Measurements from ENCODE around the gene FIGN. TPM values are rescaled to one million over a fixed set of nuclear protein-coding genes. Genes with fewer than 3 reads are reported as not detected.
A peak's percentile ranks its signal among the peaks of the same experiment; 100 is the strongest.

Gene FIGN
- total and polyA plus RNA-seq, 2 of the 13 experiments (the other 11 are each of a cell fraction or from before 2014, with no cell fraction given) = 6.6 to 6.7 TPM

GRCh38 chr2:163736433-163737189, 803 bp upstream of the FIGN start (continued):
- TF ChIP-seq, protein P1, sequence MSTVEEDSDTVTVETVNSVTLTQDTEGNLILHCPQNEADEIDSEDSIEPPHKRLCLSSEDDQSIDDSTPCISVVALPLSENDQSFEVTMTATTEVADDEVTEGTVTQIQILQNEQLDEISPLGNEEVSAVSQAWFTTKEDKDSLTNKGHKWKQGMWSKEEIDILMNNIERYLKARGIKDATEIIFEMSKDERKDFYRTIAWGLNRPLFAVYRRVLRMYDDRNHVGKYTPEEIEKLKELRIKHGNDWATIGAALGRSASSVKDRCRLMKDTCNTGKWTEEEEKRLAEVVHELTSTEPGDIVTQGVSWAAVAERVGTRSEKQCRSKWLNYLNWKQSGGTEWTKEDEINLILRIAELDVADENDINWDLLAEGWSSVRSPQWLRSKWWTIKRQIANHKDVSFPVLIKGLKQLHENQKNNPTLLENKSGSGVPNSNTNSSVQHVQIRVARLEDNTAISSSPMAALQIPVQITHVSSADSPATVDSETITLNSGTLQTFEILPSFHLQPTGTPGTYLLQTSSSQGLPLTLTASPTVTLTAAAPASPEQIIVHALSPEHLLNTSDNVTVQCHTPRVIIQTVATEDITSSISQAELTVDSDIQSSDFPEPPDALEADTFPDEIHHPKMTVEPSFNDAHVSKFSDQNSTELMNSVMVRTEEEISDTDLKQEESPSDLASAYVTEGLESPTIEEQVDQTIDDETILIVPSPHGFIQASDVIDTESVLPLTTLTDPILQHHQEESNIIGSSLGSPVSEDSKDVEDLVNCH (CRISPR knock-in tag; IDR thresholded peaks at IDR 0.05) = no peak
- TF ChIP-seq BRF2 (CRISPR knock-in tag; IDR thresholded peaks at IDR 0.05) = no peak; the same call in 1 of the 2 replicates
- TF ChIP-seq PHF20 (CRISPR knock-in tag; IDR thresholded peaks at IDR 0.05) = no peak
- TF ChIP-seq ZNF414 (CRISPR knock-in tag; IDR thresholded peaks at IDR 0.05) = no peak
- TF ChIP-seq ZZZ3 (CRISPR knock-in tag; IDR thresholded peaks at IDR 0.05; ENCODE audit: borderline replicate concordance) = no peak; the same call in 1 of the 2 replicates
- 0 out of 2 replicates have a peak, but pooled peaks have one; percentile 15 for TF ChIP-seq ZNF451 (CRISPR knock-in tag; IDR thresholded peaks at IDR 0.05)
- peak; percentile 94; the same call in 1 of the 2 replicates for TF ChIP-seq DNMT1 (CRISPR knock-in tag; IDR thresholded peaks at IDR 0.05)
- TF ChIP-seq POLR2A (IDR thresholded peaks at IDR 0.05; ENCODE audit: insufficient read depth in 1 of 2, low read depth in 2 of 2, low read length in 2 of 2) = peak in 1 of 2 experiments; percentile 20; a peak in 1 of 4 replicates
- TF ChIP-seq ZBTB42 (CRISPR knock-in tag; IDR thresholded peaks at IDR 0.05) = no peak
- no peak for TF ChIP-seq TBP (CRISPR knock-in tag; IDR thresholded peaks at IDR 0.05)
- no peak; the same call in 1 of the 2 replicates for TF ChIP-seq ZNF563 (CRISPR knock-in tag; IDR thresholded peaks at IDR 0.05)
- 0 out of 2 replicates have a peak, but pooled peaks have one; percentile 39 for TF ChIP-seq NCOA1 (CRISPR knock-in tag; IDR thresholded peaks at IDR 0.05)
- no peak for TF ChIP-seq FOXP1 (IDR thresholded peaks at IDR 0.05)
- no peak for TF ChIP-seq FOXP1 (CRISPR knock-in tag; IDR thresholded peaks at IDR 0.05)
- TF ChIP-seq NAIF1 (CRISPR knock-in tag; IDR thresholded peaks at IDR 0.05; ENCODE audit: borderline replicate concordance) = peak; percentile 3; the same call in 1 of the 2 replicates
- peak; percentile 65; the same call in 1 of the 2 replicates for TF ChIP-seq ZNF235 (CRISPR knock-in tag; IDR thresholded peaks at IDR 0.05; ENCODE audit: borderline replicate concordance)
- TF ChIP-seq KDM1A (CRISPR knock-in tag; IDR thresholded peaks at IDR 0.05) = no peak
- TF ChIP-seq, protein P2, sequence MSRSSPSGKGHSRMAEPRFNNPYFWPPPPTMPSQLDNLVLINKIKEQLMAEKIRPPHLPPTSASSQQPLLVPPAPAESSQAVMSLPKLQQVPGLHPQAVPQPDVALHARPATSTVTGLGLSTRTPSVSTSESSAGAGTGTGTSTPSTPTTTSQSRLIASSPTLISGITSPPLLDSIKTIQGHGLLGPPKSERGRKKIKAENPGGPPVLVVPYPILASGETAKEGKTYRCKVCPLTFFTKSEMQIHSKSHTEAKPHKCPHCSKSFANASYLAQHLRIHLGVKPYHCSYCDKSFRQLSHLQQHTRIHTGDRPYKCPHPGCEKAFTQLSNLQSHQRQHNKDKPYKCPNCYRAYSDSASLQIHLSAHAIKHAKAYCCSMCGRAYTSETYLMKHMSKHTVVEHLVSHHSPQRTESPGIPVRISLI (CRISPR knock-in tag; IDR thresholded peaks at IDR 0.05; ENCODE audit: borderline replicate concordance) = no peak
- no peak for TF ChIP-seq ELF3 (CRISPR knock-in tag; IDR thresholded peaks at IDR 0.05)
- TF ChIP-seq RORA (CRISPR knock-in tag; IDR thresholded peaks at IDR 0.05) = no peak
- peak; percentile 28; the same call in 1 of the 2 replicates for TF ChIP-seq ZNF557 (CRISPR knock-in tag; IDR thresholded peaks at IDR 0.05)

Measured in HepG2 (cell line).